ENCODE data around the gene CD2BP2. TPM values are rescaled to one million over a fixed set of nuclear protein-coding genes. Genes with fewer than 3 reads are reported as not detected.

CD2BP2 gene
- total and polyA plus RNA-seq, 2 of the 13 experiments (the other 11 are each of a cell fraction or from before 2014, with no cell fraction given): 24.9 to 54.6 TPM

DNA sequence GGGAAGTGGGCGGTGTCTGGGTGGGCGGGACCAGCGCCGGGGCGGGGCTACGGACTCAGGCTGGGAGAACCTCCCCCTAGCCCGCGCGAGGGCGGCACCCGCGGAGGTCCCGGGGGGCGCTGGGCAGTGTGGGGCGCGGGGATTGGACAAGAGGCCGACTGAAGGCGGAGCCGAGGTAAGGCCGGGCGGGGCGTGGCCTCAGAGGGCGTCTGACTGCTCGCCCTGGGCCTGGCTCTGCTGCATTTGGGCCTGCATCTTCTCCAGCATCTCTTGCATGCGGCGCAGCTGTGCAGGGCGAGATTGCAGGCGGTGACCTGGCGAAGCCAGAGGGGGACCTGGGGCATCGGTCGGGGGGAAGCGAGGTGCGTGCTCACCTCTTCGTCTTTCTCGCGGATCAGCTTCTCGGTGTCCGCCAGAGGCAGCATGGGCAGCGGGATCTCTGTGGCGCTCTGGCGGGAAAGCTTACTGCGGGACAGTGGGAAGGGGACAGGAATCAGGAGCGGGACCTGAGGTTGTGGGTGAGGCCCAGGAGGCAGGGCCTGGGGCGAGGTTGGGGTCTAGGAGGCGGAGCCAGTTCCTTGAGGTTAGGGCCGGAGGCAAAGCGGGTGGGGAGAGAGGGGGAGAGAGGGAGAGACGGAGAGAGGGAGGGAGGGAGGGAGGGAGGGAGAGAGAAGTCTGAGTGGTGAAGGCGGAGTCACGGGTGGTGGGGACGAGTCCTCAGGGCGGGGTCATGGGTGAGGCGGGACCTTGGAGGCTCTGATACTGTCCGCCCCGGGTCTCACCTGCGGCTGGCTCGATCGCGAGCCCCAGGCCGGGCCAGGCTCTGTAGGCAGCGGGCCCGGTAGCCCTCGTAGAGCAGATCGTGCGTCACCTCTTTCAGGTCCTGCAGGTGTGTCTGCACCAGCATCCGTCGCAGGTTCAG, 23.4 kb upstream of the CD2BP2 start (continued):
- TF ChIP-seq, protein P1, sequence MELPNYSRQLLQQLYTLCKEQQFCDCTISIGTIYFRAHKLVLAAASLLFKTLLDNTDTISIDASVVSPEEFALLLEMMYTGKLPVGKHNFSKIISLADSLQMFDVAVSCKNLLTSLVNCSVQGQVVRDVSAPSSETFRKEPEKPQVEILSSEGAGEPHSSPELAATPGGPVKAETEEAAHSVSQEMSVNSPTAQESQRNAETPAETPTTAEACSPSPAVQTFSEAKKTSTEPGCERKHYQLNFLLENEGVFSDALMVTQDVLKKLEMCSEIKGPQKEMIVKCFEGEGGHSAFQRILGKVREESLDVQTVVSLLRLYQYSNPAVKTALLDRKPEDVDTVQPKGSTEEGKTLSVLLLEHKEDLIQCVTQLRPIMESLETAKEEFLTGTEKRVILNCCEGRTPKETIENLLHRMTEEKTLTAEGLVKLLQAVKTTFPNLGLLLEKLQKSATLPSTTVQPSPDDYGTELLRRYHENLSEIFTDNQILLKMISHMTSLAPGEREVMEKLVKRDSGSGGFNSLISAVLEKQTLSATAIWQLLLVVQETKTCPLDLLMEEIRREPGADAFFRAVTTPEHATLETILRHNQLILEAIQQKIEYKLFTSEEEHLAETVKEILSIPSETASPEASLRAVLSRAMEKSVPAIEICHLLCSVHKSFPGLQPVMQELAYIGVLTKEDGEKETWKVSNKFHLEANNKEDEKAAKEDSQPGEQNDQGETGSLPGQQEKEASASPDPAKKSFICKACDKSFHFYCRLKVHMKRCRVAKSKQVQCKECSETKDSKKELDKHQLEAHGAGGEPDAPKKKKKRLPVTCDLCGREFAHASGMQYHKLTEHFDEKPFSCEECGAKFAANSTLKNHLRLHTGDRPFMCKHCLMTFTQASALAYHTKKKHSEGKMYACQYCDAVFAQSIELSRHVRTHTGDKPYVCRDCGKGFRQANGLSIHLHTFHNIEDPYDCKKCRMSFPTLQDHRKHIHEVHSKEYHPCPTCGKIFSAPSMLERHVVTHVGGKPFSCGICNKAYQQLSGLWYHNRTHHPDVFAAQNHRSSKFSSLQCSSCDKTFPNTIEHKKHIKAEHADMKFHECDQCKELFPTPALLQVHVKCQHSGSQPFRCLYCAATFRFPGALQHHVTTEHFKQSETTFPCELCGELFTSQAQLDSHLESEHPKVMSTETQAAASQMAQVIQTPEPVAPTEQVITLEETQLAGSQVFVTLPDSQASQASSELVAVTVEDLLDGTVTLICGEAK (IDR thresholded peaks at IDR 0.05): no peak
- TF ChIP-seq, protein P1 (CRISPR knock-in tag; IDR thresholded peaks at IDR 0.05): peak; percentile 25; the same call in 1 of the 2 replicates
- TF ChIP-seq ZFP36L1 (CRISPR knock-in tag; IDR thresholded peaks at IDR 0.05) (0 out of 2 replicates have a peak, but pooled peaks have one; percentile 73), ZNF121 (CRISPR knock-in tag; IDR thresholded peaks at IDR 0.05) (peak; percentile 59; the same call in 1 of the 2 replicates), ZNF343 (CRISPR knock-in tag; IDR thresholded peaks at IDR 0.05) (peak; percentile 85; the same call in 1 of the 2 replicates), GATAD1 (CRISPR knock-in tag; IDR thresholded peaks at IDR 0.05) (peak; percentile 69), ZNF383 (CRISPR knock-in tag; IDR thresholded peaks at IDR 0.05; ENCODE audit: borderline replicate concordance) (0 out of 2 replicates have a peak, but pooled peaks have one; percentile 73), ZKSCAN8 (CRISPR knock-in tag; IDR thresholded peaks at IDR 0.05; ENCODE audit: borderline replicate concordance) (peak; percentile 46; the same call in 1 of the 2 replicates), SRY (CRISPR knock-in tag; IDR thresholded peaks at IDR 0.05) (peak; percentile 92), ZSCAN21 (CRISPR knock-in tag; IDR thresholded peaks at IDR 0.05; ENCODE audit: borderline replicate concordance) (peak; percentile 87), CHD4 (IDR thresholded peaks at IDR 0.05; ENCODE audit: borderline replicate concordance, low read length) (no peak; the same call in 1 of the 2 replicates)
- TF ChIP-seq, protein P2, sequence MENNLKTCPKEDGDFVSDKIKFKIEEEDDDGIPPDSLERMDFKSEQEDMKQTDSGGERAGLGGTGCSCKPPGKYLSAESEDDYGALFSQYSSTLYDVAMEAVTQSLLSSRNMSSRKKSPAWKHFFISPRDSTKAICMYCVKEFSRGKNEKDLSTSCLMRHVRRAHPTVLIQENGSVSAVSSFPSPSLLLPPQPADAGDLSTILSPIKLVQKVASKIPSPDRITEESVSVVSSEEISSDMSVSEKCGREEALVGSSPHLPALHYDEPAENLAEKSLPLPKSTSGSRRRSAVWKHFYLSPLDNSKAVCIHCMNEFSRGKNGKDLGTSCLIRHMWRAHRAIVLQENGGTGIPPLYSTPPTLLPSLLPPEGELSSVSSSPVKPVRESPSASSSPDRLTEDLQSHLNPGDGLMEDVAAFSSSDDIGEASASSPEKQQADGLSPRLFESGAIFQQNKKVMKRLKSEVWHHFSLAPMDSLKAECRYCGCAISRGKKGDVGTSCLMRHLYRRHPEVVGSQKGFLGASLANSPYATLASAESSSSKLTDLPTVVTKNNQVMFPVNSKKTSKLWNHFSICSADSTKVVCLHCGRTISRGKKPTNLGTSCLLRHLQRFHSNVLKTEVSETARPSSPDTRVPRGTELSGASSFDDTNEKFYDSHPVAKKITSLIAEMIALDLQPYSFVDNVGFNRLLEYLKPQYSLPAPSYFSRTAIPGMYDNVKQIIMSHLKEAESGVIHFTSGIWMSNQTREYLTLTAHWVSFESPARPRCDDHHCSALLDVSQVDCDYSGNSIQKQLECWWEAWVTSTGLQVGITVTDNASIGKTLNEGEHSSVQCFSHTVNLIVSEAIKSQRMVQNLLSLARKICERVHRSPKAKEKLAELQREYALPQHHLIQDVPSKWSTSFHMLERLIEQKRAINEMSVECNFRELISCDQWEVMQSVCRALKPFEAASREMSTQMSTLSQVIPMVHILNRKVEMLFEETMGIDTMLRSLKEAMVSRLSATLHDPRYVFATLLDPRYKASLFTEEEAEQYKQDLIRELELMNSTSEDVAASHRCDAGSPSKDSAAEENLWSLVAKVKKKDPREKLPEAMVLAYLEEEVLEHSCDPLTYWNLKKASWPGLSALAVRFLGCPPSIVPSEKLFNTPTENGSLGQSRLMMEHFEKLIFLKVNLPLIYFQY (CRISPR knock-in tag; IDR thresholded peaks at IDR 0.05; ENCODE audit: borderline replicate concordance): peak; percentile 87
- TF ChIP-seq, protein P3, sequence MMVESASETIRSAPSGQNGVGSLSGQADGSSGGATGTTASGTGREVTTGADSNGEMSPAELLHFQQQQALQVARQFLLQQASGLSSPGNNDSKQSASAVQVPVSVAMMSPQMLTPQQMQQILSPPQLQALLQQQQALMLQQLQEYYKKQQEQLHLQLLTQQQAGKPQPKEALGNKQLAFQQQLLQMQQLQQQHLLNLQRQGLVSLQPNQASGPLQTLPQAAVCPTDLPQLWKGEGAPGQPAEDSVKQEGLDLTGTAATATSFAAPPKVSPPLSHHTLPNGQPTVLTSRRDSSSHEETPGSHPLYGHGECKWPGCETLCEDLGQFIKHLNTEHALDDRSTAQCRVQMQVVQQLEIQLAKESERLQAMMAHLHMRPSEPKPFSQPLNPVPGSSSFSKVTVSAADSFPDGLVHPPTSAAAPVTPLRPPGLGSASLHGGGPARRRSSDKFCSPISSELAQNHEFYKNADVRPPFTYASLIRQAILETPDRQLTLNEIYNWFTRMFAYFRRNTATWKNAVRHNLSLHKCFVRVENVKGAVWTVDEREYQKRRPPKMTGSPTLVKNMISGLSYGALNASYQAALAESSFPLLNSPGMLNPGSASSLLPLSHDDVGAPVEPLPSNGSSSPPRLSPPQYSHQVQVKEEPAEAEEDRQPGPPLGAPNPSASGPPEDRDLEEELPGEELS (CRISPR knock-in tag; IDR thresholded peaks at IDR 0.05): no peak
